GM18526 (cell line): ENCODE measurements around the gene AFF3.

Source experiments
- POLR2A ChIP-seq: IDR thresholded peaks from 3 replicates; pipeline ENCODE4 v1.6.1; 2011; ENCODE audit not compliant: insufficient read length; ENCODE audit errors: extremely low read depth

AFF3 gene

DNA sequence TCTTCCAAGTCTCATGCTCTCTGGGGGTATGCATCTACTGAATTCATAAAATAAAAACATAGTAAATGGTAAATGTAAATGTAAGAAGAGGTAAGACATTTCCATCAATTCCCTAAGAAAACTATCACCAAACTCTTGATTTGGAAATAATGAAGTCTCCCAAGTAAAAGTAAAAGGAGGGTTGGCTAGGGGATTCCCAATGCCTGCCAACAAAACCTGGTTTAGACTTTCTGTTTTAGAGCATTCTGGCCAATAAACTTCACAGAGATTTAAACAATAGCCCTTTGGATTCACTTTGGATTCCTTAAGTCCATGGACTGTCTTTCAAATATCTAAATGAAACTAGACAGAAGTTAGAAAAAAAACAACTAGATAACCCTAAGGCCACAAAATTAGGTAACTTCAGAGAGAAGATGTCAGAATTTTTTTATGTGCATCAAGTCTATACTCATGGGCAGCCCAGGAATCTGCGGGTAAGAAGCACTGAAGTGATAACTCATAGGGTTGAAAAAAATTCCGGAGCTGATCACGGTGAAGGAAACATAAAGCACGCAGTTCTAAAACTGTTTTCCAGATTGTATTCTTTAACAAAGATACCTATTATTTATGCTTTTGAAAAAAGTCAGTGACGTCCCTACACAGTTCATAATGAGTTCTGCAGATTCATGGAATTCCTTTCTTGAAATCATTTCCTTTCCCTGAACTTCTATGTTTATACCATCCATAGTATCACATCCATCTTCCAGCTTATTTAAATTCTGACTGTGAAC is 263.6 kb downstream of the AFF3 start:
- TF ChIP-seq POLR2A: no peak

DNA sequence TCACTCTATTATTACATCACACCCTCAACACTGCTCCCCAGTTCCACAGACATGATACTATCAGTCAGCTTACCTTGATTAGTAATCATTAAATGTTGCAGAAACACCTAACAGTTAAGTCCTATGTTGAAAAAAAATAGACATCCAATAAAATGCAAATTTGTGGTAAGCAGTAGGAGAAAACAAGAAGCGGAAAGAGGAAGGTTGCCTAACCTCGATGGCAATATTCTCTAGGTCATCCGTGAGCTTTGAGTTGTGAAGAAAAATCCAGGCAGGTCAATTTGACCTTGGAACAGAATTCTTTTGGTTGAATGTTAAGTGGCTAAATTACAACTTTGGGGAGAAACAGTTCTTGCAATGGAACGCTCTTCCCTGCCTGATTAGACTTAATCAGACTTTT is 264.4 kb downstream of the AFF3 start:
- no peak for TF ChIP-seq POLR2A

DNA sequence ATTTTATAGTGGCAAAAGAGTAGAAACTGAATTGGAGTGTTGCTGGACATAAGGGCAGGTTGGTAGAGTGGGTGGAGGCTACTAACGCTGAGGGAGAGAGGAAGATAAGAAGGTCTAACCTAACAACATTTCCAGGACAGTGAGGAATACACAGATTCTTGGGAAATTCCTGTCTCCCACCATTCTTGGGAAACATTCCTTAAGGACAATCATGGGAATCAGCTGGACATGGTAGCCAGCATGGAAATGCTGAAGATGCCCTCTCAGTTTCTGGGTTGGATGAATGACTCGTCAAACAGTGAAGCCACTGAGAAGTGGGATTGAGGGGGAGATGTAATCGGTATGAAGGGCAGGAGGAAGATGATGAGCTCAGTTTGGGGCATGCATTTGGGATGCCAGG is 265.4 kb downstream of the AFF3 start:
- TF ChIP-seq POLR2A: no peak

DNA sequence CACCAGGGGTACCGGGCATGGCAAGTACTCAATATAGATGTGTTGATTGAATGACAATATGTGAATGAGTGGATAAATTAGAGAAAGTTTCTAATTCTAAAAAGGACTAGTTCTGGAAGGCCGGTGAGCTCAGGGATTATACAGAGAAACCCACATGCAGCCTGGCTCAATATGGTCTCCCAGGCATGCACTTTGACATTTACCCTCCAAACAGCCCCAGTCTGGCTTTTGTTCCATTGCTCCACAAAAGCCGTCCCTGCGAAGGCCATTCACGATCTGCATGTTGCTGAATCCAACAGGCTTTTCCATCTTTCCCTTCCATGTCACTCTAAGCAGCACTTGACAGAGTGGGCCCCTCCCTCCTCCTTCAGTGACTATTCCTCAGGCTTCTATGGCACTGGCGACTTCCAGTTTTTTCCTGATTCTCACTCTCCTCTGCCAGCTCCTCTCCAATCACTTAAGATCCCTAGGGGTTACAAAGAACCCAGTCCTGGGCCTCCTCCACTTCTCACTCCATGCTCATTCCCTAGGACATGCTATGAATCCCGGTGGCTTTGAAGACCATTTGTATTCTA is 266.7 kb downstream of the AFF3 start:
- no peak for TF ChIP-seq POLR2A

DNA sequence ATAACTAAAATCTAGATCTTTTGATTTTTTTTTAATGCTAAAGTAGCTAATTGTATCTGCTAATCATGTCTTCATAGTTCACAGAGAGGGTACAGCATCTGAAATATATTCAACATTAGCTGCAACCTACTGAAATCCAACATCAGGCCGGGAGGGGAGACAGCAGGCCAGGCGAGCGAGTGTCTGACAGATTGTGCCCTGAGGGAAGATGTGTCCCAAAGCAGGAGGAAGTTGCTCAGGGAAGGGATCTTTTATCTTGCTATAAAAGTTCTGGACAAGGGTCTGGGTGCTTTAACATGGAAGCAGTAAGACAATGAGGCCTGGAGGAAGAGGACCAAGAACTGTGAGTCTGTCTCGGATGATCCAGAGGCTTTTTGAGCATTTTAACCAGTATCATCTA is 274.1 kb downstream of the AFF3 start:
- TF ChIP-seq POLR2A: no peak

DNA sequence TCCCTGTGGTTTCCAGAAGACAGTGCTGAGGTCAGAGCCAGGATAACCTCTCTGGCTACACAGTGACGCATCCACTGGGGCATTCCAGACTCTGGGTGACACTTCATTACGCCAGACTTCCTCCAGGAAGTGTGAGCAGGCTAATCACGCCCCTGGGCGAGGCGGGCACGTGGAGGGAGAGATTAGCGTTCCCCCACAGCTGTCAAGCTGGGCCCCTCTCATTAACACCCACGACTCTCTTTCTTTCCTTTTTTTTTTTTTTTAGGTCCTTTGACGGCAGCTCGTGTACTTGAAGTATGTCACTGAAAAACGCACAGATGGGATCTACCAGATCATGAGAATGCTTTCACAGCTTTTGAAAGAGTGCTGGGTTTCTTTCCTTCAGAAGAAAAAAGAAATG is 274.6 kb downstream of the AFF3 start:
- no peak for TF ChIP-seq POLR2A

DNA sequence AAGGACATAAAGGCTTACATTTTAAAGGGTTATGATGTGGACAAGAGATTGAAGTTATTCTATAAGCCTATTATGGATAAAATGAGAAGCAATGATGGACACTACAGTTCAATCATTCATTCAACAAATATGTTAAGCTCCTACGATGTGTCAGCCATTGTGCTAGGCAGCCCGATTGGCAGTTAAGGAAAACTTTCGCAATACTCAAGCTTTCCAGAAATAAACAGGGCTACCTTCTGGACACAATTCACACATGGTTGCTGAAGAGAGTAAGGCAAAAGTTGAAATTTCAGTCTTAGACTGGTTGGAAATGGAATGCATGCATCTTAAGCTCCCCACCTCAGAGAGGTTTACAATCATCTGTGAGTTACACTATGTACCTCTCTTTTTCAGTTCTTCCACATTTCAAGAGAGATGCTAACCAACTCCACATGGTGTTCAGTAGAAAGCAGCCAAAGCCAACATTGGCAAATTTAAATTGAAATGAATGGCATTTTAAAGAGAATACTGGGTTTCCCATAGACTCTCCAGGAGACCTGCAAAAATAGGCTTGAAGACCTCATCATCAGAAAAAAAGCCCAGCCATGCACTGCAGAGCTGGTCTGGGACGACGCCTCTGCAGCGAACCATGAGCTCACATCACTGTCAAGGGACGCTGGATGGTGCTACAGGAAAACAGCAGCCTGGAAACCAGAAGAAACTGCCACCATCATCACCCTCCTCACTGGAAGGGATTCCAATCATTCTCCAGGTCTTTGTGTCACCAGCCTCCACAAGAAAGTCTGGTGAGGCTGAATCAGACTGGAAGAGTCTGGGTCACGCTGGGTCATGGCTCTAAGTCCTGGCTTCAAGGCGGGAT is 276.3 kb downstream of the AFF3 start:
- TF ChIP-seq POLR2A: no peak

DNA sequence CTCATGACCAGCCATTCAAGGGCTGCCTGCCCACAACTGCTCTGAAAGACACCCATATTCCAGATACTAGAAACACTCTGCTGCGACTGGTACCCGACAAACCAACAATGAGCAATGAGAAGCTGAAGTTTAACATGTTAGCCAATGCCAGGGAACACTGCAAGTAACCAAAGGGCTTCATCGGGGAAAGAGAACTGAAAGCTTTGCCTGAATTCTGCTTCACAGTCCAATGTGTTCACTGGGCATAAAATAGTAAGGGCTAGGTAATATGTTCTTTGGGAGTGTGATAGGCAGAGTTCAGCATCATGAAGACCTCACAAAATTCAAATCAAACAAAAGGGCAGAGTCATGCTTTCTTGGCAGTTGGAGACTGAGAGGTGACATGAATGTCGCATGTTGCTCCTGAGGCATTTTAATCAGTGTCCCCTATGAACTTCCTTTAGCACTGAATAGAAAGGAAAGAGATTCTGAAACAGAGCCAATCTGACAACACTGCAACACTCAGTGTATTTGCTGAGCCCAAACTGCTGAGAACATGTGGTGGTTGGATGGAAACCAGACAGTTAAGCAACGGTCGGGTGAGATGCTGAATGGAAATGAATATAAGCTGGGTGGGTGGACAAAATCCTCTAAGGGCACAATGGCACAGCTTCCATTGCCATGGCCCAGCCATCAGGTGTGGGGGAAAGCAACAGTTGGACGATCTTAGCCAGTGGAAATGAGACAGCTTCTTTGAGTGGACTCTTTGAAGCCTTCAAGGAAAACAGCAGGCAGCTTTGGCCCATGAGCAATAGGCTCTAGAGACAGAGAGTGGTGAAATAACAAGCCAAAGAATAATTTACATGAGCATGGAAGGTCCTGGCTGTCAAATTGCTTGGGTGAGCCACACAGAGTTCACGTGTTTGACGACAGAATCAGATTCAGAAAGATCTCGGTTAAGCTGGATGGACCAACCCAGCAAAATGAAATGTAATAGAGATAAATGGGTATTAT is 277.5 kb downstream of the AFF3 start:
- no peak for TF ChIP-seq POLR2A

DNA sequence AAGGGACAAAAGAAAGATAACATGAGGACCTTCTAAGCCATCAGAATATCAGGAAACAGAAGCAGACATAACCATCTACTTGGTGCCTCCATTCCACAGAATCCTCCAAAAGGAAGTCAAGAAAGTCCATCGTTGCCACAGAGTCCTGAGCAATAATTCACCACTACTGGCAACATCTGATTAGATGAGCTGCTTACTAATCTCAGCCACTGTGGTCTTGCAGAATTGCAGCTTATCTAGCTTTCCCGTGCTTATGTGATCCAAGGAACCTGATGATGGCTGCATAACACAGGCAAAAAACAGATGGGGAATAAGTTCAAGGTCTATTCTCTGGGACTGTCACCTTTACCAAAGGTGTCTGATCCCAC is 278.5 kb downstream of the AFF3 start:
- no peak for TF ChIP-seq POLR2A

DNA sequence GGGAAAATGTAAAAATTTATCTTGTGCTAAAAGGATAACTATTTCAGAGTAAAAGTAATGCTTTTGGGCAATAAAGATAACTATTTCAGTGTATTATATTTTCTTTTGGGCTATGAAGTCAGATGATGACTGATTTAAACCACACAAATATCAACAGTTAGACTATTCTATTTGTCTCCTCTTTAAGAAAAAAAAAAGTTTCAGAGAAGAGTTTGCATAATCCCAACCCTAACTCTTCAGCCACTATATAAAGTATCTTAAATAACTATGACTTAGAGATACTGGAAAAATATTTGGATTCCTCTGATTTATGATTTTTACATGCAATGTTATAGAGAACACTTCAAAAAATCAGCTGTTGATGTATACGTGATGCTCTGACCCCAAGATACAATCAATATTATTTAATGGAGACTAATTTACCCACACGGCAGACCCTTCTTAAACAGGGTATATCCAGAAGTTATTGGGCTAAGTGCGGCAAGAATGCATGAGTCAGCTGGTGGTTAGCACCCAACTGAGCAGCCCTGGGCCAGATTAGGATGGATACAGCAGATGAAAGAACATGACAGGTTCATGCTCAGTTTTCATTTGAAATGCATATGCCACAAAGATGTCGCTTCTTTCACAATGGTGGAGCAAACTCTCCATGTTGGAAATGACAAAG is 279.0 kb downstream of the AFF3 start:
- TF ChIP-seq POLR2A: no peak

DNA sequence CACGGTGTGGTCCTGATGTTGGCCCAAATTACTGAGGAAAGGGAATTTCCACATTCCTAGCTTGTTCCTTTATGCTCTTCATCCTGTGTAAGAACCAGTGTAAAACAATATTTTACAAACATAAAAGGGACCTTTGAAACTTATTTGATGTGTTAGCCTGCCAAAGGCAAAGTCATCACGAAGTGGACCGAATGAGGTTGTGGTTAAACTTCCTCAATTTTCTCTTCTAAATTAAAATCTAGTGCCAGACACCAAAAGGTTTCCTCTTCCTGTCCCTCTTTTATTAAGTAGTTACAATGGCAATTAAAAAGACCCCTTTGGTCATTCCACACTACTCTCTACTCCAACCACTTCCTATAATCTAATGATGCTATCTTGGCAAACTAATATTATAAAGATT is 279.8 kb downstream of the AFF3 start:
- TF ChIP-seq POLR2A: no peak

DNA sequence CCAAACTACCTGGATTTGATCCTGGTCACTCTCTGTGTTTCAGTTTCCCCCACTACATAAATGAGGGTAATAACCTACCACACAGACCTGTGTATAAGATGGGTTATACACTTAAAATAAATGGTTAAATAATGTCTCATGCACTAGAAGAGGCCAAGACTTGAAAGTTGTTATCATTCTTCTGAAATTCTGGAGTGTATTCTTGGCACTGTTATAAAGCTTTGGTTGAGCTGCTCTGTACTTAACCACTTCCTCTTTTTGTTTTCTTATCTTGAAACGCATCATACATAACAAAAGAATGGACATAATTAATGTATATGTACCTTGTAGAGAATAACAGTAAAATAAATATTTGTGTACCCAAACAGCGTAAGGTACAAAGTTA is 281.0 kb downstream of the AFF3 start:
- no peak for TF ChIP-seq POLR2A

DNA sequence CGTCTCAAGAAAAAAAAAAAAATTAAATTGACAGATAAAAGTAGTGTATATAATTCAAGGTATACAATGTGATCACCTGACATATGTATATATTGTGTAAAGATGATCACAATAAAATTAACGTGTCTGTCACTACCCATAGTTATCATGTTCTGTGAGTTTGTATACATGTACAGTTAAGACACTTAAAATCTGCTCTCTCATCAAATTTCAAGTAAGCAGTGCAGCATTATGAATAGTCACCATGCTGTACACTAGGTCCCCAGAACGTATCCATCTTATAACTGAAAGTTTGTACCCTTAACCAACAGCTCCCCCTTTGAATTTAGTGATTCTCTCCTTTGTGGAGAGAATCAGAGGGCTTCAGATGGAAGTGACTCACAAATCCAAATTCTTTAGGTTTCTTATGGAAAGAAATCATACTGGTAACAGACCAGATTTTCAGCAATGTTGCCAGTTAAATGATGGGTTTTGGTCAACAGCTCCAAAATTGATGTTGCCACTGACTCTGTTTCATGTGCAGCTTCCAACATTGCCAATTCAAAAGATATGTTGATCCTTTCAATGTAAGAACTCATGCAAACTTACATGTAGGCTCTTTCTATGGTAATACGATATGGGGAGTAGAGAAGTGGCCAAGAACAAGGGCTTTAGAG is 281.5 kb downstream of the AFF3 start:
- TF ChIP-seq POLR2A: no peak
